Fibroblast of skin of left quadriceps (primary cell): Measurements from ENCODE around the gene IRF8.
A peak's percentile ranks its signal among the peaks of the same experiment; 100 is the strongest.

ENCODE experiments used
- DNase-seq, 2 experiments: peaks; one replicate each; pipeline ENCODE4 v3.0.0-alpha.2; 2013; ENCODE audit warnings: low read depth in 2 of 2

Gene IRF8

DNA sequence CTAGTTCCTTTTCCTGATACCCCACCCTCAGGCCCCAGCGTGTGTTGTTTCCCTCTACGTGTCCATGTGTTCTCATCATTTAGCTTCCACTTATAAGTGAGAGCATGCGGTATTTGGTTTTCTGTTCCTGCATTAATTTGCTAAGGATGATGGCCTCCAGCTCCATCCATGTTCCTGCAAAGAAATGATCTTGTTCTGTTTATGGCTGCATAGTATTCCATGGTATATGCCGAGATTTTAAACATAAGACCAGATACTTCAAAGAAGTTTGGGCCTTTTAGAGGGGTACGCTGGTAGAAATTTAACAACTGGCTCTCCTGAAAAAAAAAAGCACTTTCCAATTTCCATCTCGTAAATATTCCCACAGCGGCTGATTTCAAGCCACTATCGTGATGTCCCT lies 59.8 kb downstream of the IRF8 start:
- DNase-seq: no peak

DNA sequence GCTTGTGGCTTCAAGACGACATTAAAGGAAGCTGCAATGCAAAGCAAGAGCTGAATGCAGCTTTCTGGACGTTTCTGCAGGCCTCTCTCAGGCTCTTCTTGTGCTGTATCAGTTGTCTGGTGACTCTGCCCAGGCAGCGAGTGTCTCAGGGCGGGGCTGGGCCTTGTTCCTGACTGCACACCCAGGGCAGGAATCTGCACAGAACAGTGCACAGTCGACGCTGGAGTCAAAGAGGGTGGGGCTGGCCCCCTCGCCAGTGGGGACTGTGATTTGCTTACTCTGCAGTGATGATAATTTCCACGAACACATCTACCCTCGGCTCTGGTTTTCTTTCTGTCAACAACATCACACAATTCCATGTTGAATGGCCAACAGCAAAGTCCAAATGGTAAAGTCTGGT lies 60.7 kb downstream of the IRF8 start:
- DNase-seq: no peak

DNA sequence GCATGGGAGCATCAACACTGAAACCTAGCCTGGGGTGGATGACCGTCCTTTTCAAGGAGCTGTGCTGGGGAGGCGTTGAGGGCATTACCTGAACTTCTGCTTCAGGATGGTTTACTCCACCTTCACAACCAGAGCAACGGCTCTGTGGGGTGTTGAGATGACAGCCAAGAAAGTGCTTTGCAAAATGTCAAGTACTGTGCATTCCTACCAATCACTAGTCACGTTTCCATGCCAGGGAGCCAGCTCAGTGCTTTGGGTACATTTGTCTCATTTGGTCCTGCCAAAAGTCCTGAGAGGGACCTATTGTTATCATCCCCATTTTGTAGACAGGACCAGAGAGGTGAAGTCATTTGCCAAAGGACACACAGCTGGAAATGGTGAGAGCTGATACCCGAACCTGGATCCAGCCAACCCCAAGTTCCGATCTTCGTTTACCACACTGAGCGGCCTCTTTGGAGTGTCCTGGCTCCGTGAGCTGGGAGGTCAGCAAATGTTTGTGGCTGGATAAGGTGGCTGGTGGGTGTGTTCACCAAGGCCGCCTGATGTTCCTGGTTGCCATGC lies 61.6 kb downstream of the IRF8 start:
- DNase-seq: no peak

DNA sequence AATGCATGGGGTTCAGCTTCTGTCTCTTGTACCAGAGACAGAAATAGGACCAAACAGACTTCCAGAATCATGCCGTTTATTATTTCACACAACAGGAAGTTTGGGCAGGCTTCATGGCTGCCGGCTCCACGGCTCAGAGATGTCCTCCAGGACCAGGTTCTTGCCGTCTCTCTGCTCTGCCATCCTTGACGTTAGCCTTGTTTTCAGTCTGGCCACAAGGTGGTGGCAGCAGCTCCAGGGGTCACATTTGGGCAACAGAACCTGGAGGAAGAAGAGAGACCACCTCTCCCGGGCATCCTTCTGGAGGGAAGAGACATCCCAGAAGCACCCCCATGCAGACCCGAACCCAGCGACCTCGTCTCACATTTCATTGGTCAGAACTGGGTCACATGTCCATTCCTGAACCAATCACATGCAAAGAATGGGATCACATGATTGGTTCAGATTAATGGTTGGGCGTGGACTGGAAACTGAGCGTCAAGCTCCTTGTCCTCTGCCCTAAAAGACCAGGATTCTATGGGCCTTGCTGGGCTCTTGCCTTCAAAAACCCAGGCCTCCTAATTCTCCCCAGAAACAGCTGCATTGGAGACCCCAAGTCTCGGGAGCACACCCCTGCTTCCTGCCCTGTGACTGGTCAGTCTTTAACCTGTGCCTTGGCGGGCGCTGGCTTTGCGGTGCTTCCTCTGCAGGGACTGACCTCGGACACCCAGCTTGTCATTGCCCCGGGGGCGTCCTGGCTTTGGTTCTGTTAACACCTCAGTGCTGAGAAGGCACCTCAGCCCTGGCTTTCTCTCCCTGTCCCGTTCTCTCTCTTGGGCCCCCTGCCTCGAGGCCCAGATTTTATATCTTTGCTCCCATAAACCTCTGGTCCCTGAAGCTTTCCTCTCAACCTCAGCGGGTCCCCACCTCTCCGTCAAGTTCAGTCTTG lies 63.3 kb downstream of the IRF8 start:
- DNase-seq: no peak

DNA sequence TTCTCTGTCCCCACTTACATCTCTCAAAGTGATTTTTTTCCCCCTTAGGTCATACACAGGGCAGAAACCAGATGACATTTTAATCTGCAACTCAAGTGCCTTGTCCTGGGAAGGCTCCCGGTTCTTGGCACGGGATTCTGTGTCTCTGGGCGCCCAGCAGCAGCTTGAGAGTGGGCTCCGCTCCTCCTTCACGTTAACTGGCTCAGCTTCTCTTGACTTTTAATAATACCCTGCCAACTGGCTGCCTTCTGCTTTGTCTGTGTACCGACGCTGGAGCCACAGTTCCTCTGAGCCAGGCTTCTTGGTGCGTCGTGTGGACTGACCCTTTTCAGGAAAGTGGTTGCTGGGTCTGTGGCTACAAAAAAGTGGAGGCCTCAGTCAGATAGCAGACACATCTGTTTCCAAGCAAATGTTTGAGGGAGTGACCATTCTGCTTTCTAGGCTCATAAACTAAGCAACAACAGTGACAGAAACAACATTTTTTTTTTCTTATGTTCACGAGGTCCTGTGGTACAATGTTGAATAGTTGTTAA lies 64.9 kb downstream of the IRF8 start:
- no peak for DNase-seq

DNA sequence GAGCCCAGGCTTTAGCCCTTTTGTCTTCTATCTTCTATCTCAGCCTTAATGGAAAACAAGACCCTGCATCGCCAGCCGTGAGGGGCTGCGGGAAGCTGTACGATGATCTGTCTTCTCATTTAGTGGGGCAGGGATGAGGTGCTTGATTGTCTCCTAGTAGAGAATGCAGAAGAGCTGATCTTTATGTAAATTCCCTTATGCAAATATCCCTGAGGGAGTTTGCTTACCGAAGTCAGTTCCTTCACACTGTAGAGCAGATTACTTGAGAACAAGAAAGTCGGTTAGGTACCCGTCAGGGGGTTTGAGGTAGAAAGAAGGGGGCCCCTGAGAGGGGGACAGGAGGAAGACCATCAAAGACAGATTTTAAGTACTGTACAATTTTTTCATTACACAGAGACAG lies 66.2 kb downstream of the IRF8 start:
- no peak for DNase-seq

DNA sequence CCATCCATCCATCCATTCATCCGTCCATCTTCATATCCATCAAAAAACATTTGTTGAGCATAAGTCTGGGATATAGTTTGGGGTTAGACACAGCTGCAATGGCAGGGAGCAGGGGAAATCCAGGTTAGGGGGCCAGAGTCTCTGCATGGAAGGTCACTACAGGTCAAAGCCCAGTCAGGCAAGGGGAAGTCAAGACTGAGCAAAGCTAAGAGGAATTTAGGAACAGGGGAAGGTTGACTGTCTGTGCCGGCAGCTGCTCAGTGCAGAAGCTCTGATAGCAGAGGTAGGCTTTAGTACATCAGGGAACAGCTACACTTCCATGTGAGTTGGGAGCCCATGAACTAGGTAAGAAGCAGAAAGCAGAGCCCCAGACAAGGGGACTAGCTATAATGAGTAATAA lies 68.1 kb downstream of the IRF8 start:
- DNase-seq: no peak

DNA sequence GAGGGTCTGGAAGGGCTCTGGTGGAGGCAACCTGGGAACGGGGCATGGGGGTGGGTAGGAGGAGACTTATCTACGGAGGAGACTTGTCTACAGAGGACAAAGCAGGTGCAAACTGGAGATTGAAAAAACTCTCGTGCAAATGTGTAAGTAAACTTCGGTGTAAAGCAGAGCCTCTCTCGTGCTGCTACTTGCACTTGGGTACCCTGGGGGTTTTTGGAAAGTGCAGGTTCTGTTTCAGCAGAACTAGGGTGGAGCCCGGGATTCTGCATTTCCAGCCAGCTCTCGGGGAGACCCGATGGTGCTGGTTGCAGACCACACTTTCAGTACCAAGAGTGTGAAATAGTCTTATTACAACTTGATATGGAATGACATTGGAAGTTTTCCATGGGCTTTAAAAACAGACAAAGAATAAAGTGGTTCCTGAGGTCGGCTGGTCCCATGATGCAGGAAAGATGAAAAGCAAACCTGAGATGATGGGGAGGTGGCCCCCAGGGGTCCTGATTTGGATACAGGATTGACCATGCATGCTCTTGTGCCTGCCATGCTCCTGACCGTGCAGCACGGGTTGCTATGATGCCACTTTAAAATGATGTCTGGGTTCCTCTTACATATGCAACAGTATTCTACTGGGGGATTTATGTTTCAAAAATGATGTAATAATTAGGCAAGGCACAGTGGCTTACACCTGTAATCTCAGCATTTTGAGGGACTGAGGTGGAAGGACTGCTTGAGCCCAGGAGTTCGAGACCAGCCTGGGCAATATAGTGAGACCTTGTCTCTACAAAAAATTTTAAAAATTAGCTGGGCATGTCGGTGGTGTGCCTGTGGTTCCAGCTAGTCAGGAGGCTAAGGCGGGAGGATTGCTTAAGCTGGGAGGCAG lies 69.3 kb downstream of the IRF8 start:
- no peak for DNase-seq

DNA sequence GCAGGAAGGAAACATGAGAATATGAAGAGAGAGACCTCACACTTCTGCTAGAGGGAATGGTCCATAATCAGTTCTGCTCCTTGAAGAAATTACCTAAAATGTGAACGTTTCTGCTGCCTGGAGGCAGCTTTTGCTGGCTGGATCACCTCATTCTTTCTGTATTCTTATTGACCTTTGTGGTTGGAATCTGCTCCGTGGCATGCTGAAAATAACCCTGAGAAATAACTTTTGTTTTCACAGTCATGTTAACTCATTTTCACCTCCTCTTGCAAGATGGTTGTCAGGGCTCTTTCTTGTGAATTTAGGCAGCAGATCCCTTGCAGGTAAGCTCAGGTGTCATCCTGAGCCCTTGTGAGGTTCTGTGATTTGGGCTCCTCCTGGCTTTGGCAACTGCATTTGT lies 70.2 kb downstream of the IRF8 start:
- DNase-seq: peak in 1 of 2 experiments; percentile 1

DNA sequence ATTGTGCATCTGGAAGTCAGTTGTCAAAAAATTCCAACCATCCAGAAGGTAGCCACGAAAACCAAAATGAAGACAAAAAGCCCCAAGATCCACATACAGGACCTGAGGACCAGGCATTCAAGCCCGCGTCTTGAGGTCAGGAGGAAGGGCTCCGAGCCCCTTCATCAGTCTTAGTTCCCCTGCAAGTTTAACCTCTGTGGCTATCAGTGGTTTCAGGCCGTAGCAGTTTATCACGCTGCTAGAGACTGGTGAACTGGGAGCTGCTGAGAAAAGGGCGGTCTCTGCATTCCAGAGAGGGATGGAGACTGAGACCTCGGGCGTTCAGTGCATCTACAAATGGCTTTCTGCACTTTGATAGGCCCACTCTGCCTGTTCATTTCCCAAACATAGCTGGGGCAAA lies 70.6 kb downstream of the IRF8 start:
- DNase-seq: no peak

DNA sequence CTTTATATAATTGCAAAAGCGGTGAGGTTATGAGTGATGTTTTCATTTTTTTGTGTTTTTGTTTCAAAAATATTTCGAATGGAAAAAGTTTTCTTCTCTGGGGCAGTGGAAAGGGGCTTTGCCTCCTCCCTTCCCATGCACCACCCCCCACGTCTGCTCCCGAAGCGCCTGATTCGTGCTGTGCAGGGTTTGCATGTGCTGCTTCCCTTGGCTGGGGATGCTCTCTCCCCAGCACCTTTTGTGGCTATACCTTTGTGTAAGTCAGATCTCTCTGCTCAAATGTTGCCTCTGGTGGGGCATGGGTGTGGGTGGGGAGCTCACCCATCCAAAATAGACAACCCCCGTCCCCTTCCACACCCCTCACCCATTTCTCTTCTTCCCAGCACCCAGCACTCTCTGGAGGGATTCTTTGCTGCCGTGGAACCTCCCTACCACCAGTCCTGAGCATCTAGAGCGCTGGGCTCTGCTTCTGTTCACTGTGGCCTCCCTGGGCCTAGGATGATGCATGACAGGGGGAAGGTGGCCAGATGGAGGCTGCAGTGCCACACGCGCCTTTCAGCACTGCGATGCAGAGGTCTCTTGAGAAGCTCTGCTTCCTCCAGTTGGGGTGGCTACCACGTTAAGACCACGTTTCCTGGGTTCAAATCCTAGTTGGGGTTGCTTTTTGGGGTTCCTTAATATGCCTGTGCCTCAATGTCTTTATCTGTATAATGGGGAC lies 71.2 kb downstream of the IRF8 start:
- no peak for DNase-seq

DNA sequence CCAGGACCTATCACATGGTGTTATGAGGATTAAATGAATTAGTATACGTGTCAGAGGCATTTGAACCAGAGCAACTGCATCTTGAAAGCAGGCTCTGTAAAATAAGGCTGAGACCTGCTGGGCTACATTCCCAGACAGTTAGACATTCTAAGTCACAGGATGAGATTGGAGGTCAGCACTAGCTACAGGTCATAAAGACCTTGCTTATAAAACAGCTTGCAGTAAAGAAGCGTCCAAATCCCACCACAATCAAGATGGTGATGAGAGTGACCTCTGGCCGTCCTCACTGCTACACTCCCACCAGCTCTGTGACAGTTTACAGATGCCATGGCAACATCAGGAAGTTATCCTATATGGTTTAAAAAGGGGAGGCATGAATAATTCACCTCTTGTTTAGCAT lies 71.8 kb downstream of the IRF8 start:
- DNase-seq: no peak
